ENCODE data around the gene SLC35E1. TPM values are rescaled to one million over a fixed set of nuclear protein-coding genes. Genes with fewer than 3 reads are reported as not detected.

SLC35E1 gene
- total and polyA plus RNA-seq, 2 donors (not counting 3 experiments of a cell fraction or from before 2014, with no cell fraction given): 36.0 to 37.5 TPM

DNA sequence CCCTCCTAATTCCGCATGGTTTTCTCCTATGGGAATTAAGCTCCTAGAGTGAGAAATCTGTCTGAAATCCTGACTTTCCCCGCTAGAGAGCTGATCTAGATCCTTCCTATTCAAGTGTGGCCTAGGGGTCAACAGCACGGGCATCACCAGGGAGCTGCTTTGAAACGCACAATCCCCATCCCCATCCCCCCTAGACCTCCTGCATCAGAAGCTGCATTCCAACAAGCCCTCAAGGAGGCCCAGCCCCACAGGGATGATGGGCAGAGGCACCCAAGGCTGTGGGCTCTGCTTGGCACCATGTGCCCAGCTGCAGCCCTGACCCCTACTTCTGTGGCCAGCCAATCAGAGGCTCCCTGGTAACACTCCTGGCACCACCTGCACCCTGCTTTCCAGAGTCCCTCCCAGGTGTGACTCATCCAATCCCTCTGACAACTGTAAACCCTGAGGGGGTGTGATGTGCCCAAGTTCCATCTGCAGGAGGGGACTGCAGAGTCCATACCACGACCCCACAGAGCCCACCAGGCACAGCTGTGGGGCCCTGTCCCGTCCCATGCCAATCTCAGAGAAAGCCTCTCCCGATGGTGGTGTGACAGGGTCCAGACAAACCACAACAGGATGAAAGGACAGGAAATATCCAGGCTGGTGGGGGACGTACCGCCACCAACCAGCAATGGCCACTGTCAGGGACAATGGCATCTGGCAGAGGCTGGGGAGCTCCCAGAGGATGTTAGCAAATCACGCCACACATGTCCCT is 19.8 kb upstream of the SLC35E1 start:
- Histone ChIP-seq H3K9me3 (replicated peaks; ENCODE audit: control insufficient read depth, insufficient read depth, low read length) (no peaks in the 10 kb centered on the region), H4K20me1 (replicated peaks; ENCODE audit: control insufficient read depth, extremely low read depth, insufficient read depth, low read length) (no peaks in the 10 kb centered on the region), H3K9ac (replicated peaks; ENCODE audit: extremely low read depth, insufficient read depth, low read length) (no peak overlapping the region), H3K4me2 (ENCODE audit: insufficient read depth, low read length) (no peak overlapping the region), H3K9me1 (replicated peaks; ENCODE audit: control insufficient read depth, extremely low read depth, insufficient read depth, low read length) (no peaks in the 10 kb centered on the region), H3K27ac (ENCODE audit: insufficient read depth, low read depth, low read length) (no peak overlapping the region), H3K27me3 (ENCODE audit: control insufficient read depth in 2 of 2, insufficient read depth in 2 of 2, low read length in 2 of 2) (no peaks in the 10 kb centered on the region), H3K36me3 (ENCODE audit: control insufficient read depth in 2 of 2, extremely low read depth in 1 of 2, insufficient read depth in 2 of 2, low read length in 2 of 2) (no peaks in the 10 kb centered on the region), H3K4me3 (replicated peaks in 1 of 3; ENCODE audit: insufficient read depth in 1 of 3, low read depth in 1 of 3, low read length in 3 of 3) (no peak overlapping the region), H3K4me1 (ENCODE audit: control insufficient read depth, extremely low read depth, insufficient read depth, low read length) (peaks cover 26% of the 10 kb centered on the region), H2AFZ (ENCODE audit: low read depth, low read length) (no peak overlapping the region), H3K79me2 (ENCODE audit: control insufficient read depth, insufficient read depth, low read length) (peaks cover 89% of the 10 kb centered on the region)
- no peak for DNase-seq (ENCODE audit: low read depth, low spot score)
- ChIA-PET CTCF (no interaction called here), POLR2A (interaction anchor here (0.6 kb wide), 1 partner anchor 24 kb away, joined by 4 read pairs; no protein-coding TSS in a partner anchor)
- intact Hi-C loops (cut with micrococcal nuclease): no loop called here
- BruUV-seq (replicated peaks): no TSS peak
- dilution Hi-C loops (cut with MboI; ENCODE audit: extremely low pct_ligation_motif_present, low sequenced_read_pairs): no loop called here
- no peak for FAIRE-seq
- TF ChIP-seq FOS (IDR thresholded peaks at IDR 0.05; ENCODE audit: borderline replicate concordance, insufficient read depth, low read length) (no peak), EZH2 (IDR thresholded peaks at IDR 0.05; ENCODE audit: borderline replicate concordance, low read depth, low read length, severe bottlenecking) (no peak), MYC (IDR thresholded peaks at IDR 0.05; ENCODE audit: low read depth, low read length) (no peak)

DNA sequence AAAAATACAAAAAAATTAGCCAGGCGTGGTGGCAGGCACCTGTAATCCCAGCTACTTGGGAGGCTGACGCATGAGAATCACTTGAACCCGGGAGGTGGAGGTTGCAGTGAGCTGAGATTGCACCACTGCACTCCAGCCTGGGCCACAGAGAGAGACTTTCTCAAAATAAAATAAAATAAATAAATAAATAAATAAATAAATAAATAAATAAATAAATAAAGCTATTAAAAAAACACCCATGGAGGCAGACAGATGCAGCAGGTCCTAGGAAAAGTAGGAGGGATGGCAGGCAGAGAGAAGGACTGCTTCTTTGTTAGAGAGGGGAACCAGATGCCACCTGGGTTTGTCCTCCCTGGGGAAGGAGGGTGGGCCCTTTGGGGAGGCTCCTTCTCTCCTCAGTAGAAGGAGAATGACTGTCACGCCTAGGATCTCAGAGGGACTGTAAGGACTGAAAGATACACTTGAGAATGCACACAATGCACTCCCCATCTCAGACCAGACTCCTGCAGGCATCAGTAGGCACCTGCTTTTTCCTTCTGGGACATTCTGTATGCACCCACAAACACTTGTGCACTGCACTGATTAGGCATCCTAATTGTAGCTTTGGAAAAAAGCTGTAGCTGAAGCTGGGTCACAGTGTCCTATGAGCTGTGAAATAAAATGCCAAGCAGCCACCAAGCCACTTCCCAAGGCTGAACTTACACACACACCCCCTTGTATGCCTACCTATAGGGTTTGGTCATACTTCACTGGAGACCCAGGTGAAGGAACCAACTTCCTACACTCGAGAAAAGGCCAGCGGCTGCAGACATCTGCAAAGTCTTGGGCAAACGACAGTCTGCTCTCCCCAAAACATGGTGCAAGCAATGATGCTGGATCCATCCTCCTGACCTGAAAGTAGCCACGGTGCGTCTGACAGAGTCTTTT is 18.9 kb upstream of the SLC35E1 start:
- H4K20me1 ChIP-seq (replicated peaks; ENCODE audit: control insufficient read depth, extremely low read depth, insufficient read depth, low read length): no peaks in the 10 kb centered on the region

More for the DNA sequence above, 18.9 kb upstream of the SLC35E1 start:
- H2AFZ ChIP-seq (ENCODE audit: low read depth, low read length): no peak overlapping the region
- H3K9me3 ChIP-seq (replicated peaks; ENCODE audit: control insufficient read depth, insufficient read depth, low read length): no peaks in the 10 kb centered on the region
- no peak overlapping the region for H3K4me2 ChIP-seq (ENCODE audit: insufficient read depth, low read length)
- H3K27ac ChIP-seq (ENCODE audit: insufficient read depth, low read depth, low read length): no peak overlapping the region
- FAIRE-seq (no peak), DNase-seq (ENCODE audit: low read depth, low spot score) (no peak)
- no peak for TF ChIP-seq MYC (IDR thresholded peaks at IDR 0.05; ENCODE audit: low read depth, low read length)
- TF ChIP-seq, protein P1, sequence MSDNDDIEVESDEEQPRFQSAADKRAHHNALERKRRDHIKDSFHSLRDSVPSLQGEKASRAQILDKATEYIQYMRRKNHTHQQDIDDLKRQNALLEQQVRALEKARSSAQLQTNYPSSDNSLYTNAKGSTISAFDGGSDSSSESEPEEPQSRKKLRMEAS (IDR thresholded peaks at IDR 0.05; ENCODE audit: insufficient read depth, insufficient read length): no peak
- no peaks in the 10 kb centered on the region for H3K27me3 ChIP-seq (ENCODE audit: control insufficient read depth in 2 of 2, insufficient read depth in 2 of 2, low read length in 2 of 2)
- no TSS peak for BruUV-seq (replicated peaks)
- peaks cover 88% of the 10 kb centered on the region for H3K79me2 ChIP-seq (ENCODE audit: control insufficient read depth, insufficient read depth, low read length)
- intact Hi-C loops (cut with micrococcal nuclease): no loop called here
- ChIA-PET POLR2A (interaction anchor here (0.6 to 0.7 kb wide), 2 partner anchors 25 to 37 kb away, joined by 3 to 4 read pairs; partner anchors contain the start of gene MED26), CTCF (no interaction called here)
- no peaks in the 10 kb centered on the region for H3K36me3 ChIP-seq (ENCODE audit: control insufficient read depth in 2 of 2, extremely low read depth in 1 of 2, insufficient read depth in 2 of 2, low read length in 2 of 2)
- H3K9me1 ChIP-seq (replicated peaks; ENCODE audit: control insufficient read depth, extremely low read depth, insufficient read depth, low read length): no peaks in the 10 kb centered on the region
- no peak overlapping the region for H3K4me3 ChIP-seq (replicated peaks in 1 of 3; ENCODE audit: insufficient read depth in 1 of 3, low read depth in 1 of 3, low read length in 3 of 3)
- peaks cover 26% of the 10 kb centered on the region for H3K4me1 ChIP-seq (ENCODE audit: control insufficient read depth, extremely low read depth, insufficient read depth, low read length)
- no peak overlapping the region for H3K9ac ChIP-seq (replicated peaks; ENCODE audit: extremely low read depth, insufficient read depth, low read length)
- dilution Hi-C loops (cut with MboI; ENCODE audit: extremely low pct_ligation_motif_present, low sequenced_read_pairs): no loop called here

All from endothelial cell of umbilical vein (primary cell).